Measurements from ENCODE around the gene LGI4.

- TF ChIP-seq CTCF (conservative IDR thresholded peaks at IDR 0.05; ENCODE audit: low read depth in 2 of 2) (no peak), POLR2AphosphoS5 (IDR thresholded peaks at IDR 0.05; ENCODE audit: low read depth) (no peak), EZH2phosphoT487 (IDR thresholded peaks at IDR 0.05; ENCODE audit: unreplicated experiment) (no peak), EZH2 (IDR thresholded peaks at IDR 0.05; ENCODE audit: low read depth, unreplicated experiment) (no peak), NANOG (IDR thresholded peaks at IDR 0.05; ENCODE audit: borderline replicate concordance) (no peak), REST (IDR thresholded peaks at IDR 0.05; ENCODE audit: unreplicated experiment) (no peak), STAT1 (IDR thresholded peaks at IDR 0.05; ENCODE audit: unreplicated experiment) (no peak), CREB1 (CRISPR knock-in tag; IDR thresholded peaks at IDR 0.05; ENCODE audit: low read depth) (no peak), JUNB (IDR thresholded peaks at IDR 0.05; ENCODE audit: unreplicated experiment) (no peak), ETS1 (IDR thresholded peaks at IDR 0.05) (no peak), ZNF331 (CRISPR knock-in tag; IDR thresholded peaks at IDR 0.05; ENCODE audit: low read depth) (no peak)
Measured at GRCh38 chr19:35081201-35081600, 53.7 kb downstream of the LGI4 start.

Measured in GM23338 (cell line).